Left ventricle myocardium inferior (tissue), 1 donor: Measurements from ENCODE around the gene PITPNM3. TPM values are rescaled to one million over a fixed set of nuclear protein-coding genes. Genes with fewer than 3 reads are reported as not detected.
"Not testable (repeated sequence)": the region's sequence is repeated elsewhere in the genome, so short reads cannot be mapped to it uniquely, and the experiment has no call there.

Source experiments
- DNase-seq: peaks from one replicate; pipeline ENCODE4 v3.0.0-alpha.2; 2020
- H3K27ac ChIP-seq: fragments of 200-600 bp; replicated peaks from 2 replicates; pipeline ENCODE4 v1.8.0; 2021
- H3K27me3 ChIP-seq: fragments of 200-600 bp; 2 replicates; pipeline ENCODE4 v1.8.0; 2021; ENCODE audit warnings: low read depth
- H3K36me3 ChIP-seq: fragments of 200-600 bp; 2 replicates; pipeline ENCODE4 v1.8.0; 2021
- H3K4me1 ChIP-seq: fragments of 200-600 bp; 2 replicates; pipeline ENCODE4 v1.8.0; 2021
- H3K4me3 ChIP-seq: fragments of 200-600 bp; 2 replicates; pipeline ENCODE4 v1.8.0; 2021; ENCODE audit warnings: mild to moderate bottlenecking, moderate library complexity
- H3K9me3 ChIP-seq: fragments of 200-600 bp; replicated peaks from 2 replicates; pipeline ENCODE4 v1.8.0; 2021
- CTCF ChIP-seq: fragments of 200-600 bp; IDR thresholded peaks from 2 replicates; pipeline ENCODE4 v1.8.0; 2021; ENCODE audit warnings: antibody characterized with exemption, mild to moderate bottlenecking, borderline replicate concordance
- intact Hi-C: fragments of 100-400 bp; cut with micrococcal nuclease; formaldehyde crosslinking; loops from one replicate; pipeline ENCODE4 v1.11.0; 2022
- total RNA-seq: library from RNA; stranded (reverse); fragmentation: NEBNext Ultra II Directional; extraction: Animal tissue kit (Norgen Biotek cat#: 25700); gene quantifications from one replicate; pipeline ENCODE4 v1.2.1, GENCODE V29; 2021
- donor health status: DM: no; HTN: yes; CAD: no; lungs with severe emphysema.

The PITPNM3 gene
- total RNA-seq, 1 donor from 2014 or later = 0.36 TPM

- Histone ChIP-seq H3K9me3 (no peaks in the 10 kb centered on the region), H3K4me3 (no peak overlapping the region), H3K4me1 (peaks cover 14% of the 10 kb centered on the region), H3K27ac (no peak overlapping the region), H3K36me3 (peaks cover 82% of the 10 kb centered on the region), H3K27me3 (no peaks in the 10 kb centered on the region)
- intact Hi-C loops = no loop called here
- TF ChIP-seq CTCF = no peak
- no peak for DNase-seq
Observed at GRCh38 chr17:6597727-6598126, 41.4 kb upstream of the PITPNM3 start.

- intact Hi-C loops = no loop called here
- TF ChIP-seq CTCF = no peak
- peaks cover 83% of the 10 kb centered on the region for H3K36me3 ChIP-seq
Observed at GRCh38 chr17:6596941-6597340, 40.6 kb upstream of the PITPNM3 start.

GRCh38 chr17:6596511-6596910 is 40.2 kb upstream of the PITPNM3 start:
- DNase-seq = no peak
- Histone ChIP-seq H3K4me3 (no peak overlapping the region), H3K9me3 (no peaks in the 10 kb centered on the region), H3K4me1 (peaks cover 14% of the 10 kb centered on the region), H3K27me3 (no peaks in the 10 kb centered on the region), H3K27ac (no peak overlapping the region), H3K36me3 (peaks cover 85% of the 10 kb centered on the region)
- TF ChIP-seq CTCF = no peak
- intact Hi-C loops = no loop called here

More at GRCh38 chr17:6596941-6597340, 40.6 kb upstream of the PITPNM3 start:
- Histone ChIP-seq H3K27me3 (no peaks in the 10 kb centered on the region), H3K4me3 (no peak overlapping the region), H3K9me3 (no peaks in the 10 kb centered on the region), H3K27ac (no peak overlapping the region), H3K4me1 (peaks cover 14% of the 10 kb centered on the region)
- DNase-seq = no peak

DNA sequence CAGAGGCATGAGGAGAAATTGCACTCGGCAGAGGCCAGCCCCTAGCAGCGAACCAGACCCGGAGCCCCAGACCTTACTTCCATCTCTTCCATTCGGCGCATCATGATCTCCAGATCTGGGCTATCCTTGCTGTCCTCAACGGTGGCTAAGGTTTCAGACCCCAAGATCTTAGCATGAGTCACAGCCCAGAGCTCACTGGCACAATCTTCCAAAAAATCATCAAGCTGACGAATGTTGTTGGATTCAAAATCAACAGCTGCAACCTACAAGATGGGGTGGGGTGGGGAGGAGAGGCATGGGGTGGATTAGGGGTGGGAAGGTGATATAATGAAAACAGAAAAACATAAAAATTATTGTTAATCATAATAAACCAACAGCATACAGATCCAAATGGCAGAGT is 39.7 kb upstream of the PITPNM3 start:
- TF ChIP-seq CTCF = no peak
- H3K4me3 ChIP-seq = no peak overlapping the region
- H3K9me3 ChIP-seq = no peaks in the 10 kb centered on the region
- no peak for DNase-seq
- peaks cover 90% of the 10 kb centered on the region for H3K36me3 ChIP-seq
- H3K27me3 ChIP-seq = no peaks in the 10 kb centered on the region
- no peak overlapping the region for H3K27ac ChIP-seq
- intact Hi-C loops = no loop called here
- H3K4me1 ChIP-seq = peaks cover 14% of the 10 kb centered on the region

GRCh38 chr17:6593371-6593770 is 37.0 kb upstream of the PITPNM3 start:
- H3K27me3 ChIP-seq, intact Hi-C loops, DNase-seq, H3K27ac ChIP-seq, H3K4me3 ChIP-seq, H3K4me1 ChIP-seq, H3K9me3 ChIP-seq: not testable (repeated sequence)
- peaks cover 91% of the 10 kb centered on the region for H3K36me3 ChIP-seq

- H3K27ac ChIP-seq = no peak overlapping the region
- no peak overlapping the region for H3K4me3 ChIP-seq
- intact Hi-C loops = no loop called here
- no peaks in the 10 kb centered on the region for H3K27me3 ChIP-seq
- no peak for DNase-seq
- no peak for TF ChIP-seq CTCF
- no peaks in the 10 kb centered on the region for H3K4me1 ChIP-seq
- H3K9me3 ChIP-seq = no peaks in the 10 kb centered on the region
- peaks cover 92% of the 10 kb centered on the region for H3K36me3 ChIP-seq
Observed at GRCh38 chr17:6592173-6592572, 35.8 kb upstream of the PITPNM3 start.
